Spleen (tissue), 11 donors: Measurements from ENCODE around the gene VENTX. TPM values are rescaled to one million over a fixed set of nuclear protein-coding genes. Genes with fewer than 3 reads are reported as not detected.

Source experiments
- DNase-seq: peaks from one replicate; pipeline ENCODE4 v3.0.0-alpha.2; 2020
- H3K27ac ChIP-seq, 8 donors: fragments of 200-600 bp; sonication (generic) in 7 of 8; 1 replicate in 4 of 8; 2 replicates in 4 of 8; pipeline versions ENCODE4 v1.5.0 to v1.8.0; 2016 to 2021; ENCODE audit warnings: inconsistent platforms in 4 of 8, mild to moderate bottlenecking in 4 of 8, moderate library complexity in 1 of 8
- H3K27me3 ChIP-seq, 7 donors: fragments of 200-600 bp; sonication (generic) in 6 of 7; replicated peaks in 1 of 7; 1 replicate in 4 of 7; 2 replicates in 3 of 7; pipeline versions ENCODE4 v1.5.0 to v1.8.0; 2016 to 2021; ENCODE audit warnings: inconsistent platforms in 3 of 7, mild to moderate bottlenecking in 1 of 7
- H3K36me3 ChIP-seq, 6 donors: fragments of 200-600 bp; sonication (generic) in 5 of 6; 1 replicate in 4 of 6; 2 replicates in 2 of 6; pipeline versions ENCODE4 v1.5.0 to v1.8.0; 2016 to 2021; ENCODE audit warnings: inconsistent platforms in 2 of 6
- H3K4me1 ChIP-seq, 6 donors: fragments of 200-600 bp; sonication (generic) in 5 of 6; 1 replicate in 3 of 6; 2 replicates in 3 of 6; pipeline versions ENCODE4 v1.5.0 to v1.8.0; 2016 to 2021; ENCODE audit warnings: inconsistent platforms in 3 of 6
- H3K4me3 ChIP-seq, 8 donors: fragments of 200-600 bp; sonication (generic) in 7 of 8; 1 replicate in 4 of 8; 2 replicates in 4 of 8; pipeline versions ENCODE4 v1.5.0 to v1.8.0; 2016 to 2021; ENCODE audit warnings: inconsistent platforms in 4 of 8, mild to moderate bottlenecking in 4 of 8, moderate library complexity in 2 of 8
- H3K9me3 ChIP-seq, 8 donors: fragments of 200-600 bp; sonication (generic) in 7 of 8; 1 replicate in 4 of 8; 2 replicates in 4 of 8; pipeline versions ENCODE4 v1.5.0 to v1.8.0; 2016 to 2021; ENCODE audit warnings: inconsistent platforms in 4 of 8
- CTCF ChIP-seq, 11 experiments: fragments of 200-600 bp in 7 of 11; fragments of 450-650 bp in 4 of 11; sonication (generic) in 4 of 11; IDR thresholded peaks in 8 of 11; conservative IDR thresholded peaks in 3 of 11; 1 replicate in 7 of 11; 2 replicates in 4 of 11; pipeline versions ENCODE4 v1.4.0 to v1.8.0; 2016 to 2021; ENCODE audit warnings: antibody characterized with exemption in 11 of 11, inconsistent platforms in 4 of 11, mild to moderate bottlenecking in 1 of 11
- POLR2A ChIP-seq, 3 donors: fragments of 450-650 bp; IDR thresholded peaks; one replicate each; pipeline ENCODE4 v1.5.1; 2017; ENCODE audit warnings: antibody characterized with exemption in 3 of 3, mild to moderate bottlenecking in 1 of 3
- POLR2AphosphoS5 ChIP-seq, 3 donors: sonication (generic); formaldehyde crosslinking; IDR thresholded peaks; one replicate each; pipeline ENCODE4 v1.5.1; 2017; ENCODE audit warnings: antibody characterized with exemption in 3 of 3
- WGBS, 5 donors: extraction: QIAGEN DNeasy Blood & Tissue Kit in 3 of 5; methylation state at CpG; one replicate each; pipeline versions ENCODE4 v1.1.5 to v1.1.7; 2013 to 2018; 5-methylcytosine and 5-hydroxymethylcytosine counted together
- intact Hi-C: fragments of 100-400 bp; cut with DNase I; formaldehyde crosslinking; loops from one replicate; pipeline ENCODE4 v1.15.0; 2023; ENCODE audit warnings: low total_unique reads
- polyA plus RNA-seq, 3 donors: library from polyadenylated mRNA; stranded (reverse); fragments of 200-250 nt; gene quantifications; one replicate each; pipeline ENCODE4 v1.2.1, GENCODE V29; 2013
- total RNA-seq, 7 donors: library from RNA; depleted of rRNA in 3 of 7; stranded (reverse); fragments of >200 nt in 3 of 7; fragmentation: NEBNext Ultra II Directional in 4 of 7; extraction: Animal tissue kit (Norgen Biotek cat#: 25700) in 4 of 7; gene quantifications; one replicate each; pipeline versions ENCODE4 v1.1.0 to v1.2.1, GENCODE V29; 2016 to 2021
- donor health status: healthy with polysubstance abuse.
- donor health status: DM: no; HTN: no; CAD: no; lungs with moderate emphysema.
- donor health status: DM: no; HTN: no; CAD: no.
- donor health status: Bipolar disorder and iron deficiency.
- donor health status: healthy.
- donor health status: DM: no; HTN: no; CAD: no.
- donor health status: DM: yes; HTN: yes; CAD: no.

VENTX gene
- total and polyA plus RNA-seq, 10 donors: 0.76 to 10.4 (median 3.2) TPM

DNA sequence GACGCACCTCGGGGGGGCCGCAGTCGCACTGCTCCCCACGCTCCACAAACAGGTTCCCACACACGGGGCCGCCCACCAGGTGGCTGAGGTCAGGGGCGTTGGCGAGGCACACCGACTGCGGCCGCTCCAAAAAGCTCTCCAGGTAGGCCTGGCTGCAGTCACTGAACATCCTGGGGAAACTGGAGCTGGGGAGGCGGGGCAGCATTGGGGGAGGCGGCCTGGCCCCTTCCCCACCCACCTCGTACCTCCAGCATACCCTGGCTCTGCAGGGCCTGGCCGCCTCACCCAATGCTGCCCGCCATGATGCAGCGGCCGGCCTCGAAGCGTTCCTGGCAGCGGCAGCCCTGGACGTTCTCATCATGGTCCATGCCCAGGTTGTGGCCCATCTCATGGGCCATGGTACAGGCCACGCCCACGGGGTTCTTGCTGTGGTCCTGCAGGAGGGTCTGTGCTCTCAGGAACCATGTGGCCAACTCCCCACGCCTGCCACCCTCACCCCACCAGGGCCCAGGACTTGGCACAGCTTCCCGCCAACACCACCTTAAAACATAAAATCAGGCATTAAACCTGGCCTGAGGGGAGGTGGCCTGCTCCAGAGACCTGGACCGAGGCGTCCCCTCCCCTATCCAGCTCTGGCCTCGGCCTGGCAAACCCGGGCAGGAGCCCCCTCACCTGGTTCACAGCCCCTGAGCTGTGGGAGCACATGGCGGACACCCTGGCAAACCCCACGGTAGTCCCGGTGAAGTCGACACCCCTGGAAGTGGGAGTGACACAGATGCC is 34.1 kb downstream of the VENTX start:
- H3K36me3 ChIP-seq: peaks cover 0 to 74% (median 67%) of the 10 kb centered on the region in 6 donors
- TF ChIP-seq POLR2AphosphoS5 (IDR thresholded peaks at IDR 0.05) (no peak), POLR2A (IDR thresholded peaks at IDR 0.05) (no peak), CTCF (IDR thresholded peaks at IDR 0.05 in 8 of 11, conservative IDR thresholded peaks at IDR 0.05 in 3 of 11) (no peak)
- peak; percentile 79 for DNase-seq
- no peak overlapping the region for H3K4me3 ChIP-seq
- 83 to 91% (median 88%) methylated on average over 24 to 35 of the region's 35 CpGs for WGBS, 5 donors
- H3K27me3 ChIP-seq: peaks cover 0 to 23% (median 7%) of the 10 kb centered on the region in 7 donors
- no peaks in the 10 kb centered on the region for H3K9me3 ChIP-seq
- H3K27ac ChIP-seq: no peak overlapping the region
- intact Hi-C loops: no loop called here
- peaks cover 4 to 41% (median 28%) of the 10 kb centered on the region in 6 donors for H3K4me1 ChIP-seq

DNA sequence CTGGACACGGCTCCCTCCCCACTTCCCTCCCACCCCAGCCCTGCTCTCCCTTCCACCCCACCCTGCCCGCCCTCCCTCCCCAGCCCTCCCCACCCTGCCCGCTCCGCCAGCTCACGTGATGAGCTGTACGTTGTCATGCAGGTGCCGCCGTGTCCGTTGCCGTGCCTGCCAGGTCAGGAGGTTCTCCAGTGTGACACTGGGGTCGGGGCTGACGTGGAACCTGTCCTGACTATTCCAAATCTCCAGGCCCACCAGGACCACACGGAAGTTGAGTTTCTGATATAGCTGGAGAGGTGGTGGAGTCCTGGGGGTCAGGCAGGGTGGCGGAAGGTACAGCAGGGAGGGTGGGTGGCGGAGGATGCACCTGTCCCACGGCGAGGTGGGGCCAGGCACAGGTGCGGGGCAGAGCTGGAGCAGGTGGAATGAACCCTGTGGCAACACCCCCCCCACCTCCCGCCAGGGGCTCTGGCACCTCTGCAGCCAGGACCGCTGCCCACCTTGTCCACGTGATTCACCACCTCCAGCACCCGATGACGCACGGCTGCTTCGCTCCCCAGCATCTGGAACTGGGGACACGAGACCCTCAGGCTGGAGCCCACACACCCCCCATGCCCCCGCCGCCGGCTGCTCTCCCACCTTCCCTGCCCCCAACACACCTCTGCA is 34.8 kb downstream of the VENTX start:
- Histone ChIP-seq H3K9me3 (no peaks in the 10 kb centered on the region), H3K4me3 (no peak overlapping the region), H3K27me3 (peaks cover 0 to 30% (median 7%) of the 10 kb centered on the region in 7 donors), H3K36me3 (peaks cover 0 to 67% (median 62%) of the 10 kb centered on the region in 6 donors), H3K27ac (no peak overlapping the region), H3K4me1 (peaks cover 5 to 48% (median 35%) of the 10 kb centered on the region in 6 donors)
- peak; percentile 78 for DNase-seq
- intact Hi-C loops: no loop called here
- WGBS, 5 donors: 80 to 91% (median 88%) methylated on average over 24 to 29 of the region's 29 CpGs
- no peak for TF ChIP-seq POLR2AphosphoS5 (IDR thresholded peaks at IDR 0.05)
- TF ChIP-seq CTCF (IDR thresholded peaks at IDR 0.05 in 8 of 11, conservative IDR thresholded peaks at IDR 0.05 in 3 of 11): no peak

DNA sequence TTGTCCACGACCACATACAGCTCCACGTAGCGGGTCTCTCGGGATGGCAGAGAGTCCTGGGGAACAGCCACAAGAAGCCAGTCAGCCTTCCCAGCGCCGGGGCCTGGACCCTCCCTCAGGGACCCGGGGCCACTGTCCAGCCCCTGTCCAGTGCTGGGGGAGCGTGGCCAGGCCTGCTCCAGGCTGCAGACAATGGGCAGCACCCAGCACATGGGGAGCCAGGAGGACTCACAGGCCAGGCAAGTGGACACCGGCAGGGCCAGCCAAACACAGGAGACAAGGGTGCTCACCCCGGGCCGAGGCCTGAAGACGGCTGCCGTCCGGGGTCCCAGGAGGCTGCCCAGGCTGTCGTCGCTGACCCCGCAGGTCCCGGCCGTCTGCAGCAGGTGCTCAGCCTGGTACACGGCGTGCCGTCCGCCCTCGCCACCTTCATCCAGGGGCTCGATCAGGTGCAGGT is 35.3 kb downstream of the VENTX start:
- TF ChIP-seq POLR2A (IDR thresholded peaks at IDR 0.05) (no peak), CTCF (IDR thresholded peaks at IDR 0.05 in 8 of 11, conservative IDR thresholded peaks at IDR 0.05 in 3 of 11) (no peak), POLR2AphosphoS5 (IDR thresholded peaks at IDR 0.05) (peak in 1 of 3 donors; percentile 6)
- no peak overlapping the region for H3K27ac ChIP-seq
- intact Hi-C loops: no loop called here
- peaks cover 8 to 53% (median 41%) of the 10 kb centered on the region in 6 donors for H3K4me1 ChIP-seq
- H3K27me3 ChIP-seq: peaks cover 0 to 32% (median 7%) of the 10 kb centered on the region in 7 donors
- H3K36me3 ChIP-seq: peaks cover 0 to 61% (median 57%) of the 10 kb centered on the region in 6 donors
- H3K9me3 ChIP-seq: no peaks in the 10 kb centered on the region
- no peak overlapping the region for H3K4me3 ChIP-seq
- 90 to 95% (median 92%) methylated on average over 17 to 25 of the region's 25 CpGs for WGBS, 5 donors
- DNase-seq: peak; percentile 80
